OCI-LY1 (cell line): ENCODE results near the gene GALNT17.

Source experiments
- H2AFZ ChIP-seq: fragments of 200-600 bp; sonication (generic), shearing (Covaris generic); 2 replicates; pipeline ENCODE4 v1.6.0; 2014; ENCODE audit warnings: antibody characterized with exemption, mild to moderate bottlenecking, low read length
- H3F3A ChIP-seq: fragments of 200-600 bp; sonication (generic), shearing (Covaris generic); 2 replicates; pipeline ENCODE4 v1.6.0; 2014; ENCODE audit warnings: mild to moderate bottlenecking, antibody characterized with exemption, low read length, moderate library complexity; ENCODE audit not compliant: insufficient read depth
- H3K27ac ChIP-seq: fragments of 200-600 bp; sonication (generic); 2 replicates; pipeline ENCODE4 v1.5.1; 2014; ENCODE audit warnings: low read length, mixed run types, mild to moderate bottlenecking, low read depth; ENCODE audit not compliant: poor library complexity, severe bottlenecking
- H3K27me3 ChIP-seq: fragments of 200-600 bp; sonication (generic); 2 replicates; pipeline ENCODE4 v1.6.0; 2014; ENCODE audit warnings: antibody characterized with exemption, mild to moderate bottlenecking, low read length, moderate library complexity; ENCODE audit not compliant: insufficient read depth
- H3K36me3 ChIP-seq: fragments of 200-600 bp; sonication (generic); 2 replicates; pipeline ENCODE4 v1.6.1; 2014; ENCODE audit warnings: mild to moderate bottlenecking, antibody characterized with exemption, low read length, moderate library complexity, mixed read lengths; ENCODE audit not compliant: insufficient read depth
- H3K4me1 ChIP-seq: fragments of 200-600 bp; sonication (generic); 2 replicates; pipeline ENCODE4 v1.5.1; 2014; ENCODE audit warnings: mild to moderate bottlenecking, low read length, moderate library complexity; ENCODE audit not compliant: insufficient read depth, severe bottlenecking
- H3K4me2 ChIP-seq: fragments of 200-600 bp; sonication (generic), shearing (Covaris generic); 2 replicates; pipeline ENCODE4 v1.6.1; 2014; ENCODE audit warnings: low read length
- H3K4me3 ChIP-seq: fragments of 200-600 bp; sonication (generic); 2 replicates; pipeline ENCODE4 v1.5.1; 2014; ENCODE audit warnings: low read length, low read depth, mild to moderate bottlenecking, mixed read lengths; ENCODE audit not compliant: poor library complexity, severe bottlenecking
- H3K79me2 ChIP-seq: fragments of 200-600 bp; shearing (Covaris generic); 2 replicates; pipeline ENCODE4 v1.6.1; 2016; ENCODE audit warnings: mixed run types, low read length, mixed read lengths; ENCODE audit not compliant: insufficient read depth
- H3K9ac ChIP-seq: fragments of 200-600 bp; sonication (generic), shearing (Covaris generic); 2 replicates; pipeline ENCODE4 v1.6.1; 2014; ENCODE audit warnings: mild to moderate bottlenecking, low read length, mixed read lengths
- H3K9me2 ChIP-seq: fragments of 200-600 bp; sonication (generic), shearing (Covaris generic); 2 replicates; pipeline ENCODE4 v1.6.1; 2014; ENCODE audit warnings: low read depth, mild to moderate bottlenecking, low read length, mixed read lengths
- H3K9me3 ChIP-seq: fragments of 200-600 bp; shearing (Covaris generic); 2 replicates; pipeline ENCODE4 v1.6.1; 2014; ENCODE audit warnings: low read length, mixed read lengths
- H4K20me1 ChIP-seq: fragments of 200-600 bp; sonication (generic), shearing (Covaris generic); 2 replicates; pipeline ENCODE4 v1.6.0; 2016; ENCODE audit warnings: mild to moderate bottlenecking, low read length; ENCODE audit not compliant: insufficient read depth
- EZH2 ChIP-seq: fragments of 200-600 bp; sonication (generic), shearing (Covaris generic); IDR thresholded peaks from 2 replicates; pipeline ENCODE4 v1.8.0; 2017; ENCODE audit warnings: borderline replicate concordance, mixed run types, mild to moderate bottlenecking, antibody characterized with exemption, low read length, moderate library complexity, mixed read lengths
- TF ChIP-seq, protein P1 (sequence below): fragments of 200-600 bp; sonication (generic), shearing (Covaris generic); IDR thresholded peaks from 2 replicates; pipeline ENCODE4 v1.5.1; 2017; ENCODE audit warnings: mild to moderate bottlenecking, antibody characterized with exemption, low read length, moderate library complexity, mixed read lengths

The GALNT17 gene

DNA sequence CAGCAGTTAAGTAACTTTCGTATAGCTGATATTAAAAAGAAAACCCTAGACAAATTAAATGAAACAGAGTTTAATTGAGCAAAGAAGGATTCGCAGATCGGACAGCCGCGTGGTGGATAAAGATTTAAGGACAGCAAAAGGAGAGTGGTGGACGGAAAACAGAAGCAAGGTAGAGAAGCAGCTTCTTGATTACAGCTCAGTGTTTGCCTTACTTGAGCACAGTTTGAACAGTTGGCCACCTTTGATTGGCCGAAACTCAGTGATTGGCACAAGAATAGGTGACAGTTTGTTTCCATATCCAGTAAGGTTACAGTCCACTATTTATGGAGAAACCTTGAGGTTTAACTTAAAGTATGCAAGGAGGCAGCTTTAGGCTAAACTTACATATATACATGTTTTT is 231.7 kb downstream of the GALNT17 start:
- Histone ChIP-seq H3K9me2 (no peaks in the 10 kb centered on the region), H3K9me3 (no peaks in the 10 kb centered on the region), H2AFZ (no peak overlapping the region), H3K27ac (no peak overlapping the region), H3K27me3 (0 out of 2 replicates have a peak, but pooled peaks cover 5% of the 10 kb centered on the region), H3K9ac (no peak overlapping the region), H3K4me3 (no peak overlapping the region), H3K4me2 (no peak overlapping the region), H3F3A (no peaks in the 10 kb centered on the region), H3K36me3 (no peaks in the 10 kb centered on the region), H3K4me1 (no peaks in the 10 kb centered on the region), H4K20me1 (no peaks in the 10 kb centered on the region), H3K79me2 (no peaks in the 10 kb centered on the region)
- TF ChIP-seq EZH2: no peak
- TF ChIP-seq, protein P1, sequence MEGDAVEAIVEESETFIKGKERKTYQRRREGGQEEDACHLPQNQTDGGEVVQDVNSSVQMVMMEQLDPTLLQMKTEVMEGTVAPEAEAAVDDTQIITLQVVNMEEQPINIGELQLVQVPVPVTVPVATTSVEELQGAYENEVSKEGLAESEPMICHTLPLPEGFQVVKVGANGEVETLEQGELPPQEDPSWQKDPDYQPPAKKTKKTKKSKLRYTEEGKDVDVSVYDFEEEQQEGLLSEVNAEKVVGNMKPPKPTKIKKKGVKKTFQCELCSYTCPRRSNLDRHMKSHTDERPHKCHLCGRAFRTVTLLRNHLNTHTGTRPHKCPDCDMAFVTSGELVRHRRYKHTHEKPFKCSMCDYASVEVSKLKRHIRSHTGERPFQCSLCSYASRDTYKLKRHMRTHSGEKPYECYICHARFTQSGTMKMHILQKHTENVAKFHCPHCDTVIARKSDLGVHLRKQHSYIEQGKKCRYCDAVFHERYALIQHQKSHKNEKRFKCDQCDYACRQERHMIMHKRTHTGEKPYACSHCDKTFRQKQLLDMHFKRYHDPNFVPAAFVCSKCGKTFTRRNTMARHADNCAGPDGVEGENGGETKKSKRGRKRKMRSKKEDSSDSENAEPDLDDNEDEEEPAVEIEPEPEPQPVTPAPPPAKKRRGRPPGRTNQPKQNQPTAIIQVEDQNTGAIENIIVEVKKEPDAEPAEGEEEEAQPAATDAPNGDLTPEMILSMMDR: no peak

DNA sequence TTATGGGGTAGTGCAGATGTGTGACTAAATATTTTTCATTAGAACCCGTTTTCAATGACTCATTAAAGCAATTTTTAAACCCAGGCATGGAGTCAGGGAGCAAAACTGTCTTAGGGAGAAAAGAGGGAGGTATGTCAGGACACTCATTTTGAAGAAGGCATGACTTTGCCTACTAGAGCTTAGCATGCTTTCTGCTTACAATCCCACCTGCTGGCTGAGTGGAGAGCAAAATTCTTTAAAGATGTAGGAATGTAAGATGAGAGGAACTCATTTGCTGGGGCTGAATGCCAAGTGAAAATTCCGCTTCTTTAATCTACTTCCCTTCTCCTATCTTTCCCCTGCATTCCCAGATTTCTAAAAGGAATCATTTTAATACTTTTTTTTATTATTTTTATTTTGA is 232.6 kb downstream of the GALNT17 start:
- no peak for TF ChIP-seq EZH2
- TF ChIP-seq, protein P1: no peak
- H3K27ac ChIP-seq: no peak overlapping the region
- no peaks in the 10 kb centered on the region for H3K9me2 ChIP-seq
- no peaks in the 10 kb centered on the region for H3F3A ChIP-seq
- no peaks in the 10 kb centered on the region for H4K20me1 ChIP-seq
- H3K27me3 ChIP-seq: no peaks in the 10 kb centered on the region
- H3K4me3 ChIP-seq: no peak overlapping the region
- no peak overlapping the region for H3K9ac ChIP-seq
- H2AFZ ChIP-seq: no peak overlapping the region
- H3K9me3 ChIP-seq: no peaks in the 10 kb centered on the region
- H3K79me2 ChIP-seq: no peaks in the 10 kb centered on the region
- H3K4me2 ChIP-seq: no peak overlapping the region
- H3K36me3 ChIP-seq: no peaks in the 10 kb centered on the region
- H3K4me1 ChIP-seq: no peaks in the 10 kb centered on the region

DNA sequence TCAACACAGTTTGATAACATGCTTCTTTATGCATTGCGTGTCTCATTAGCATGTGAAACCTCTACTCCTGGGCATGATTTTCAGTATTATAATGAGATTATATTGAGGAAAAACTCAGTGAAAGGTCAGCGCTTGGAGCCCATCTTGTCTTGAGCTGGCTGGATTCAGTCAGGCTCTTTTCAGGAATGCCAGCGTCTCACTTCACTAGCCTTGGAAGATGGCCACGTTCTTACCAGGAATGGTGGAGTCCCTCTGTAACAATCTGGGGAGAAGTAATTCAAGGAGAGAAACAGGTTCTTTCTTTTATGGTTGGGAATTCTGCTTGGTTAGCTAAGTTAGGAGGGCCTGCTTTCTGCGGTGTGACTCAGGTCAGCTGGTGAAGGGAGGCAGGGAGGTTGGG is 241.0 kb downstream of the GALNT17 start:
- H3K79me2 ChIP-seq: no peaks in the 10 kb centered on the region
- H3K9ac ChIP-seq: no peak overlapping the region
- no peak overlapping the region for H3K27ac ChIP-seq
- H3K9me3 ChIP-seq: peaks cover 5% of the 10 kb centered on the region; the same call in 1 of the 2 replicates
- H3K36me3 ChIP-seq: no peaks in the 10 kb centered on the region
- no peaks in the 10 kb centered on the region for H3K9me2 ChIP-seq
- no peaks in the 10 kb centered on the region for H4K20me1 ChIP-seq
- no peak overlapping the region for H3K4me3 ChIP-seq
- no peaks in the 10 kb centered on the region for H3K27me3 ChIP-seq
- H3K4me1 ChIP-seq: no peaks in the 10 kb centered on the region
- no peak overlapping the region for H3K4me2 ChIP-seq
- no peaks in the 10 kb centered on the region for H3F3A ChIP-seq
- TF ChIP-seq EZH2: no peak
- TF ChIP-seq, protein P1: no peak
- no peak overlapping the region for H2AFZ ChIP-seq
